ENCODE data around the gene FUT8.
"Not testable (repeated sequence)": the region's sequence is repeated elsewhere in the genome, so short reads cannot be mapped to it uniquely, and the experiment has no call there.

The FUT8 gene

DNA sequence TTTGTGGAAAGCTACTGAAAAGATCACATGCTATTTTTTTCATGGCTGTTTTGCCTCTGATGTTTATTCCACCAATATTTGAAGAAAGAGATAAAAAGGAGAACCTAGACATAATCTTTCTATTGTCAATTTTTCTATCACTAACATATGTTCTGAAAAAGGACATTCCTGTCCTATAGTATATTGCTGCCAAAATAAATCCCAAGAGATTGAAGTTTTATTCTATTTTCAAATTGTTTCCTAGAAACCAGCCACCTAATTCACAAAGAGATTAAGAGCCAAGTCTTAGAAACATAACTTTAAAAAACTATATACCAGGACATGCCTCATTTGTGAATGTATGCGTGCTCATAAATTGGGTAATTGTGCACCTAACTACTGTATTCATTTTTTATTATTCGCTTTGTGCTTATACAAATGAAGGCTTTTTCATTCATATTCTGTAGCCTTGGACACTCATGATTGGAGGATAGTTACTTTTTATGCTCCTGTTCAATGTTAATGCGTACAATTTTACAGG, 200.7 kb downstream of the FUT8 start:
- Histone ChIP-seq H3K27ac (ENCODE audit: low read depth, low read length) (no peak overlapping the region), H3K79me2 (ENCODE audit: control insufficient read depth, insufficient read depth, low read length, unreplicated experiment) (peaks cover 4% of the 10 kb centered on the region), H3K27me3 (ENCODE audit: insufficient read depth, low read length) (no peaks in the 10 kb centered on the region), H3K4me1 (ENCODE audit: control insufficient read depth, insufficient read depth, low read length, unreplicated experiment) (no peaks in the 10 kb centered on the region), H2AFZ (ENCODE audit: low read length, unreplicated experiment) (no peak overlapping the region), H3K4me3 (ENCODE audit: low read depth, low read length) (no peak overlapping the region), H3K36me3 (ENCODE audit: insufficient read depth, low read length) (no peaks in the 10 kb centered on the region)

DNA sequence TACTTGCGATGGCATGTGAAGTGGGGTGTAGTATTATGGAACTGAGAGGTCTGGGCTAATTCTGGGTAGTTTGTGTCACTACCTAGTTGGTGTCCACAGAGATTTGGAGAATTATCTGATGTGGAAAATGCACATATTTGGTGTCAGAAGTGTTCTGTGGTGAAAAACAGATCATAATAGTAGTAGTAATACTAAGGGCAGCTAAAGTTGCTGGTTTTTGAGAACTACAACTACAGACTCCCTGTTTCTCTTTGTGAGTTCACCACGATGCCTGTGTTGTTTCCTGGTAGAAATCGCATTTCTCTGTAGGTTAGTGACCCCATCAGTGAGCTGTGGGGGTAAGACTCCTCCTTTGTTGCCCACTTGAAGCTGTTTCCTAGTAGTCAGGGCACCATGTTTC, 206.5 kb downstream of the FUT8 start:
- Histone ChIP-seq H2AFZ (ENCODE audit: low read length, unreplicated experiment) (no peak overlapping the region), H3K4me3 (ENCODE audit: low read depth, low read length) (no peak overlapping the region), H3K36me3 (ENCODE audit: insufficient read depth, low read length) (no peaks in the 10 kb centered on the region), H3K79me2 (ENCODE audit: control insufficient read depth, insufficient read depth, low read length, unreplicated experiment) (no peaks in the 10 kb centered on the region), H3K27me3 (ENCODE audit: insufficient read depth, low read length) (no peaks in the 10 kb centered on the region), H3K4me1 (ENCODE audit: control insufficient read depth, insufficient read depth, low read length, unreplicated experiment) (peaks cover 9% of the 10 kb centered on the region), H3K27ac (ENCODE audit: low read depth, low read length) (no peak overlapping the region)

DNA sequence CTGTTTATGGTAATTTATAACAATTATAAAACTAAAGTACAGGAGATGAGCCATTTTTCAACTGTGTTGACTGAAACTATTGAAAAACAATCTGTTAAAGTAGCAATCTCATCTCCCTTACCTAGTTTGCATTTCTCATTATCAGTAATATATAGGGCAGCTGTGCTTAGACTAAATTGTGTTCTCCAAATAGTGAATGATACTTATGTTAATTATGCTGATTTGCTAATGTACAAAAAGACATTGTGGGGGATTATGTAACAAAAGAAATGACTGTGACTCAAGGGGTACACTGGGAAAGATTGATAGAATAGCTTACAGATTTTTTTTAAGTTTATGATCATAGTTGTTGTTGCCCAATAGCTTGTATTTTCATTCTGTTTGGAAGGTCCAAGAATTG, 207.7 kb downstream of the FUT8 start:
- H3K27me3 ChIP-seq (ENCODE audit: insufficient read depth, low read length) = no peaks in the 10 kb centered on the region
- no peak overlapping the region for H3K27ac ChIP-seq (ENCODE audit: low read depth, low read length)
- H3K4me1 ChIP-seq (ENCODE audit: control insufficient read depth, insufficient read depth, low read length, unreplicated experiment) = peaks cover 9% of the 10 kb centered on the region
- no peak overlapping the region for H3K4me3 ChIP-seq (ENCODE audit: low read depth, low read length)
- no peak overlapping the region for H2AFZ ChIP-seq (ENCODE audit: low read length, unreplicated experiment)
- H3K36me3 ChIP-seq (ENCODE audit: insufficient read depth, low read length) = no peaks in the 10 kb centered on the region
- H3K79me2 ChIP-seq (ENCODE audit: control insufficient read depth, insufficient read depth, low read length, unreplicated experiment) = no peaks in the 10 kb centered on the region

DNA sequence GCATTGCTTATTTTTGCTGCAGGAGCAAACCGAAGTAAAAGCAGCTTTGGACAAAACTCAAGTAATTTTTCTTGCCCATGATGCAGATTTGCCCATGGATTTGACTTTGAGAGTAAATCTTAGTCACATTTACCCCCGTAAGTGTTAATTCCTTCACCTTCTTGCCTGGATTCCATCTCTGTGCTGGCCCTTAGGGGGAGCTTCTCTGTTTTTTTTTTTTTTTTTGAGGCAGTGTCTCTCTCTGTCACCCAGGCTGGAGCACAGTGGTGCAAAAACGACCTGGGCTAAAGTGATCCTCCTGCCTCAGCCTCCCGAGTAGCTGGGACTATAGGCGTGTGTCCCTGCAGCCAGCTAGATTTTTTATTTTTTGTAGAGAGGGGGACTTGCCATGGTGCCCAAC, 210.2 kb downstream of the FUT8 start:
- Histone ChIP-seq H3K79me2 (ENCODE audit: control insufficient read depth, insufficient read depth, low read length, unreplicated experiment) (no peaks in the 10 kb centered on the region), H3K4me1 (ENCODE audit: control insufficient read depth, insufficient read depth, low read length, unreplicated experiment) (peaks cover 9% of the 10 kb centered on the region), H3K4me3 (ENCODE audit: low read depth, low read length) (no peak overlapping the region), H3K36me3 (ENCODE audit: insufficient read depth, low read length) (no peaks in the 10 kb centered on the region), H3K27ac (ENCODE audit: low read depth, low read length) (no peak overlapping the region), H3K27me3 (ENCODE audit: insufficient read depth, low read length) (no peaks in the 10 kb centered on the region), H2AFZ (ENCODE audit: low read length, unreplicated experiment) (no peak overlapping the region)

DNA sequence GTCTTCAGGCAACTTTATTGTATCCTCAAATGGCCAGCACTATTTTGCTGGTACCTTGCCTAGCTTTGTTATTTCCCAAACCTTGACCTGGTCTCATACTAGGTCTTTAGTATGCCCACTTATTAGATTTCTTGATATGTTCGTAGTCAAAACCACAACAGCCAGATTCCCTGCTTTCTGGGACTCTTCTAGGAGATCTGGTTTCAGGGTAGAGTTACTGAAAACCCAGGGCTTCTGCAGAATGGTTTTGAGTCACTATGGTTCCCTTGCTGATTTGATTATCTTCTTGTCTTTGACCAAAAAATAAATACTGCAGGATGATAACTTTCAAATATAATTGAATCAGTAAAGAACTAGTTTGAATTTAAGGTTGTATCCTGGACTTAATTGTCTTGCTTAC, 211.2 kb downstream of the FUT8 start:
- H2AFZ ChIP-seq (ENCODE audit: low read length, unreplicated experiment) = no peak overlapping the region
- H3K79me2 ChIP-seq (ENCODE audit: control insufficient read depth, insufficient read depth, low read length, unreplicated experiment) = no peaks in the 10 kb centered on the region
- no peak overlapping the region for H3K27ac ChIP-seq (ENCODE audit: low read depth, low read length)
- no peaks in the 10 kb centered on the region for H3K36me3 ChIP-seq (ENCODE audit: insufficient read depth, low read length)
- no peaks in the 10 kb centered on the region for H3K27me3 ChIP-seq (ENCODE audit: insufficient read depth, low read length)
- H3K4me1 ChIP-seq (ENCODE audit: control insufficient read depth, insufficient read depth, low read length, unreplicated experiment) = peaks cover 9% of the 10 kb centered on the region
- no peak overlapping the region for H3K4me3 ChIP-seq (ENCODE audit: low read depth, low read length)

DNA sequence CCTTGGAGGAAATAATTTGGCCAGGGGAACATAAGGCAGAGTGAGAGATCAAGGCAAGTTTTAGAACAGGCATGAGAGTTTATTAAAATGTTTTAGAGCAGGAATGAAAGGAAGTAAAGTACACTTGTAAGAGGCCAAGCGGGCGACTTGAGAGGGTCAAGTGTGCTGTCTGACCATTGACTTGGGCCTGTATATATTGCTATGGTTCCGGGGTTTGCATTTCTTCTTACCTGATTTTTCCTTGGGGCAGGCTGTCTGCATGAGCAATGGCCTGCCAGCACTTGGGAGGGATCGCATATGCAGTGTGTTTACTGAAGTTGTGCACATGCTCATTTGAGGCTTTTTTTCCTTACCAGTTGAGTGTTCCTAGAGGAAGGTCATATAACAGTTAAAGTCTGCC, 214.8 kb downstream of the FUT8 start:
- Histone ChIP-seq H3K27me3 (ENCODE audit: insufficient read depth, low read length) (no peaks in the 10 kb centered on the region), H3K4me3 (ENCODE audit: low read depth, low read length) (no peak overlapping the region), H2AFZ (ENCODE audit: low read length, unreplicated experiment) (no peak overlapping the region), H3K4me1 (ENCODE audit: control insufficient read depth, insufficient read depth, low read length, unreplicated experiment) (no peaks in the 10 kb centered on the region), H3K27ac (ENCODE audit: low read depth, low read length) (no peak overlapping the region), H3K36me3 (ENCODE audit: insufficient read depth, low read length) (peaks cover 9% of the 10 kb centered on the region), H3K79me2 (ENCODE audit: control insufficient read depth, insufficient read depth, low read length, unreplicated experiment) (no peaks in the 10 kb centered on the region)

DNA sequence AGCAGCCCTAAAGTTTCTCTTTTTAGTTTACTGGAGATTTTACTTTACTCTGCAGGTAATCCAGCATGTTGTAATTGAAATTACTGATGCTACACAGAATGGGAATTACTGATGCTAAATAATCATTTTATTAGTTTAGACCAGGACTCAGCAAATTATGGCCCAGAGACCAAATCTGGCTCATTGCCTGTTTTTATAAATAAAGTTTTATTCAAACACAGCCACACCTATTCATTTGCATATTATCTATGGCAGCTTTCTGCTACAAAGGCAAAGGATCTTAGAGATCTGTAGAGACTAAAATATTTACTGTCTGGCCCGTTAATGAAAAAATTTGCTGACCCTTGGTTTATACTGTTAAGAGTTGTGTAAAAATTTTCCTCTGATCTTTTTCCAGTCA, 216.1 kb downstream of the FUT8 start:
- H3K79me2 ChIP-seq (ENCODE audit: control insufficient read depth, insufficient read depth, low read length, unreplicated experiment) = no peaks in the 10 kb centered on the region
- peaks cover 9% of the 10 kb centered on the region for H3K36me3 ChIP-seq (ENCODE audit: insufficient read depth, low read length)
- no peak overlapping the region for H3K27ac ChIP-seq (ENCODE audit: low read depth, low read length)
- no peaks in the 10 kb centered on the region for H3K4me1 ChIP-seq (ENCODE audit: control insufficient read depth, insufficient read depth, low read length, unreplicated experiment)
- no peak overlapping the region for H3K4me3 ChIP-seq (ENCODE audit: low read depth, low read length)
- no peaks in the 10 kb centered on the region for H3K27me3 ChIP-seq (ENCODE audit: insufficient read depth, low read length)
- no peak overlapping the region for H2AFZ ChIP-seq (ENCODE audit: low read length, unreplicated experiment)

DNA sequence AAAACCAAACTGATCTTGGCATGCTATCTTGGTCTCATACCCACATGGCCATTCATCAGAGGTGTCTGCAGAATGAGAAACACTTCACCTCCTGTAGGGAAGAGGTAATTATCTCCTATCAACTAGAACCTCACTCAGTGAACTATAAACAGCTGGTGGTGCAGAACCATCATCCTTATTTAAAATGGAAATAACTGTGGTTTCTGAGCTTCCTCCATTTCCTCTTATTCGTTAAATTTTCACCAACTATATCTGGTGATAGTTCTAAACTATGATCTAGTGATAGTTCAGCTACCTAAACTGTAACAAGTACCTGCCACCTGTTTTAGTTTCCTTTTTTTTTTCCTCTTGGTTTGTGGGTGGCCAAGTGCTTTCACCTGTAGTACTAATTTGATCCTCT, 218.5 kb downstream of the FUT8 start:
- Histone ChIP-seq H2AFZ (ENCODE audit: low read length, unreplicated experiment) (no peak overlapping the region), H3K4me3 (ENCODE audit: low read depth, low read length) (no peak overlapping the region), H3K79me2 (ENCODE audit: control insufficient read depth, insufficient read depth, low read length, unreplicated experiment) (peaks cover 5% of the 10 kb centered on the region), H3K27me3 (ENCODE audit: insufficient read depth, low read length) (no peaks in the 10 kb centered on the region), H3K4me1 (ENCODE audit: control insufficient read depth, insufficient read depth, low read length, unreplicated experiment) (no peaks in the 10 kb centered on the region), H3K36me3 (ENCODE audit: insufficient read depth, low read length) (peaks cover 9% of the 10 kb centered on the region), H3K27ac (ENCODE audit: low read depth, low read length) (no peak overlapping the region)

DNA sequence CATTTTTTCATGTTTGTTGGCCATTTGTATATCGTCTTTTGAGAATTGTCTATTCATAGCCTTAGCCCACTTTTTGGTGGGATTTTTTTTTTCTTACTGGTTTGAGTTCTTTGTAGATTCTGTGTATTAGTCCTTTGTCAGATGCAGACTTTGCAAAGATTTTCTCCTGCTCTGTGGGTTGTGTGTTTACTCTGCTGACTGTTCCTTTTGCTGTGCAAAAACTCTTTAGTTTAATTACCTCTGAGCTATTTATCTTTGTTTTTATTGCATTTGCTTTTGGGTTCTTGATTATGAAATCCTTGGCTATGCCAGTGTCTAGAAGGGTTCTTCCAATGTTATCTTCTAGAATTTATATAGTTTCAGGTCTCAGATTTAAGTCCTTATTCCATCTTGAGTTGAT, 220.0 kb downstream of the FUT8 start:
- H3K36me3 ChIP-seq (ENCODE audit: insufficient read depth, low read length) = peaks cover 9% of the 10 kb centered on the region
- peaks cover 5% of the 10 kb centered on the region for H3K79me2 ChIP-seq (ENCODE audit: control insufficient read depth, insufficient read depth, low read length, unreplicated experiment)
- H3K4me3 ChIP-seq (ENCODE audit: low read depth, low read length) = no peak overlapping the region
- no peaks in the 10 kb centered on the region for H3K27me3 ChIP-seq (ENCODE audit: insufficient read depth, low read length)
- no peaks in the 10 kb centered on the region for H3K4me1 ChIP-seq (ENCODE audit: control insufficient read depth, insufficient read depth, low read length, unreplicated experiment)
- H2AFZ ChIP-seq (ENCODE audit: low read length, unreplicated experiment) = no peak overlapping the region
- no peak overlapping the region for H3K27ac ChIP-seq (ENCODE audit: low read depth, low read length)

DNA sequence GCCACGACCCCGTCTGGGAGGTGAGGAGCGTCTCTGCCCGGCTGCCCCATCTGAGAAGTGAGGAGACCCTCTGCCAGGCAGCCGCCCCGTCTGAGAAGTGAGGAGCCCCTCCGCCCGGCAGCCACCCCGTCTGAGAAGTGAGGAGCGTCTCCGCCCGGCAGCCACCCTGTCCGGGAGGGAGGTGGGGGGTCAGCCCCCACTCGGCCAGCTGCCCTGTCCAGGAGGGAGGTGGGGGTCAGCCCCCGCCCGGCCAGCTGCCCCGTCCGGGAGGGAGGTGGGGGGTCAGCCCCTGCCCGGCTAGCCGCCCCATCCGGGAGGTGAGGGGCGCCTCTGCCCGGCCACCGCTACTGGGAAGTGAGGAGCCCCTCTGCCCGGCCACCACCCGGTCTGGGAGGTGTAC, 221.1 kb downstream of the FUT8 start:
- not testable (repeated sequence) for H3K4me1 ChIP-seq (ENCODE audit: control insufficient read depth, insufficient read depth, low read length, unreplicated experiment); H3K4me3 ChIP-seq (ENCODE audit: low read depth, low read length); H3K36me3 ChIP-seq (ENCODE audit: insufficient read depth, low read length); H3K27ac ChIP-seq (ENCODE audit: low read depth, low read length); H3K79me2 ChIP-seq (ENCODE audit: control insufficient read depth, insufficient read depth, low read length, unreplicated experiment); H2AFZ ChIP-seq (ENCODE audit: low read length, unreplicated experiment); H3K27me3 ChIP-seq (ENCODE audit: insufficient read depth, low read length)

DNA sequence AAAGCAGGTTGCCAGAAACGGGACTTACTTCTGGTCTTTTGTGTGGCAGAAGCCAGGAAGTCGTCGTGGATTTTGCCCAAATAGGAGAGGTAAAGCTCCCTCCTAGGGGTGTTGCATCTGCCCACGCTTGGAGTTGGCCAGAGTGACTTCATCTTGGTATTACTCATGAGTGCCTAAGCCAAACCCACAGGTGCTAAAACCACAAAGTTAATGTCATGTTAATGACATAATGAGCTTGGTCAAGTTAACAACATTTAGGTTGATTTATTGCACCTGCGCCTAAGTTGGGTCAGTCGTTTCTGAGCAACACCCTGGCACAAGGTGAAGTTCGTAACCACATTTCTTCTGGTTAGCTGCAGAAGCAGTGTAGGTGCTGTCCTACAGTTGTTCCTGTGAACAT, 225.2 kb downstream of the FUT8 start:
- Histone ChIP-seq H3K4me3 (ENCODE audit: low read depth, low read length) (no peak overlapping the region), H3K79me2 (ENCODE audit: control insufficient read depth, insufficient read depth, low read length, unreplicated experiment) (peaks cover 5% of the 10 kb centered on the region), H3K27me3 (ENCODE audit: insufficient read depth, low read length) (no peaks in the 10 kb centered on the region), H2AFZ (ENCODE audit: low read length, unreplicated experiment) (no peak overlapping the region), H3K36me3 (ENCODE audit: insufficient read depth, low read length) (no peaks in the 10 kb centered on the region), H3K4me1 (ENCODE audit: control insufficient read depth, insufficient read depth, low read length, unreplicated experiment) (no peaks in the 10 kb centered on the region), H3K27ac (ENCODE audit: low read depth, low read length) (no peak overlapping the region)
